Fibroblast of lung (primary cell): ENCODE measurements around the gene CUL1. TPM values are rescaled to one million over a fixed set of nuclear protein-coding genes. Genes with fewer than 3 reads are reported as not detected.
A peak's percentile ranks its signal among the peaks of the same experiment; 100 is the strongest.

Source experiments
- DNase-seq, 2 donors: peaks; one replicate each; pipeline versions ENCODE4 v3.0.0 to v3.0.0-alpha.2; 2010; ENCODE audit warnings: low read depth in 2 of 2
- H2AFZ ChIP-seq: 2 replicates; pipeline ENCODE4 v1.5.1; 2012; ENCODE audit warnings: low read length, control low read depth, inconsistent platforms
- H3K27ac ChIP-seq: 2 replicates; pipeline ENCODE4 v1.5.1; 2011; ENCODE audit warnings: low read length, control low read depth; ENCODE audit not compliant: insufficient read depth
- H3K27me3 ChIP-seq: 2 replicates; pipeline ENCODE4 v1.5.1; 2011; ENCODE audit warnings: mild to moderate bottlenecking, low read length; ENCODE audit not compliant: control insufficient read depth, insufficient read depth
- H3K36me3 ChIP-seq: 2 replicates; pipeline ENCODE4 v1.5.1; 2011; ENCODE audit warnings: low read length; ENCODE audit not compliant: control insufficient read depth, insufficient read depth
- H3K4me1 ChIP-seq: 2 replicates; pipeline ENCODE4 v1.5.1; 2011; ENCODE audit warnings: low read length; ENCODE audit not compliant: control insufficient read depth, insufficient read depth; ENCODE audit errors: extremely low read depth
- H3K4me2 ChIP-seq: 2 replicates; pipeline ENCODE4 v1.5.1; 2011; ENCODE audit warnings: low read length, control low read depth; ENCODE audit not compliant: insufficient read depth; ENCODE audit errors: extremely low read depth
- H3K4me3 ChIP-seq, 4 experiments: fragments of 200-600 bp in 1 of 4; sonication (generic) in 1 of 4; replicated peaks in 1 of 4; 2 replicates each; pipeline ENCODE4 v1.5.1; 2011 to 2016; ENCODE audit warnings: low read length in 4 of 4, low read depth in 3 of 4, mild to moderate bottlenecking in 3 of 4, control low read depth in 2 of 4, inconsistent platforms in 1 of 4, mixed read lengths in 1 of 4; ENCODE audit not compliant: insufficient read depth in 1 of 4; ENCODE audit errors: control extremely low read depth in 1 of 4
- H3K79me2 ChIP-seq: 2 replicates; pipeline ENCODE4 v1.5.1; 2012; ENCODE audit warnings: mild to moderate bottlenecking, low read length, inconsistent platforms; ENCODE audit not compliant: control insufficient read depth, insufficient read depth
- H3K9ac ChIP-seq: 2 replicates; pipeline ENCODE4 v1.5.1; 2011; ENCODE audit warnings: mild to moderate bottlenecking, low read length, control low read depth; ENCODE audit not compliant: insufficient read depth
- H3K9me3 ChIP-seq: 2 replicates; pipeline ENCODE4 v1.5.1; 2012; ENCODE audit warnings: low read depth, low read length; ENCODE audit not compliant: control insufficient read depth, insufficient read depth
- H4K20me1 ChIP-seq: 2 replicates; pipeline ENCODE4 v1.5.1; 2011; ENCODE audit warnings: low read length; ENCODE audit not compliant: control insufficient read depth, insufficient read depth; ENCODE audit errors: extremely low read depth
- CTCF ChIP-seq, 2 donors: IDR thresholded peaks in 1 of 2; conservative IDR thresholded peaks in 1 of 2; 1 replicate in 1 of 2; 2 replicates in 1 of 2; pipeline ENCODE4 v1.5.1; 2011 to 2012; ENCODE audit warnings: low read length in 2 of 2, control low read depth in 1 of 2, inconsistent platforms in 1 of 2, low read depth in 1 of 2, mild to moderate bottlenecking in 1 of 2
- EZH2 ChIP-seq: IDR thresholded peaks from 2 replicates; pipeline ENCODE4 v1.5.1; 2012; ENCODE audit warnings: low read length, control low read depth, mild to moderate bottlenecking; ENCODE audit errors: missing control alignments
- polyA plus RNA-seq, 2 donors: library from polyadenylated mRNA; depleted of rRNA in 1 of 2; stranded (reverse) in 1 of 2; unstranded in 1 of 2; fragments of >200 nt; gene quantifications; 2 replicates each; pipeline ENCODE4 v1.2.1, GENCODE V29; 2011 to 2012; ENCODE audit warnings: missing spikeins in 1 of 2
- total RNA-seq: library from RNA; depleted of rRNA; stranded (reverse); fragments of >200 nt; gene quantifications from 2 replicates; pipeline ENCODE4 v1.2.1, GENCODE V29; 2014

The CUL1 gene
- total and polyA plus RNA-seq, 2 donors (not counting 1 experiment from before 2014, with no cell fraction given) = 47.9 to 52.3 TPM

- Histone ChIP-seq H3K27me3 (no peaks in the 10 kb centered on the region), H3K4me3 (no peak overlapping the region), H3K4me2 (no peak overlapping the region), H4K20me1 (no peaks in the 10 kb centered on the region), H3K4me1 (peaks cover 9% of the 10 kb centered on the region), H2AFZ (no peak overlapping the region), H3K9me3 (no peaks in the 10 kb centered on the region), H3K36me3 (no peaks in the 10 kb centered on the region), H3K9ac (no peak overlapping the region), H3K79me2 (peaks cover 86% of the 10 kb centered on the region), H3K27ac (no peak overlapping the region)
- no peak for DNase-seq
- TF ChIP-seq CTCF (conservative IDR thresholded peaks at IDR 0.05 in 1 of 2, IDR thresholded peaks at IDR 0.05 in 1 of 2; ENCODE audit: low read depth in 1 of 2, low read length in 2 of 2) (no peak), EZH2 (no peak)
These were observed 27.7 kb downstream of the CUL1 start for GRCh38 chr7:148726385-148726784.

- H3K79me2 ChIP-seq = peaks cover 86% of the 10 kb centered on the region
- H3K27ac ChIP-seq = no peak overlapping the region
- H3K9ac ChIP-seq = no peak overlapping the region
- no peak for DNase-seq
- no peak overlapping the region for H3K4me3 ChIP-seq
- no peak overlapping the region for H3K4me2 ChIP-seq
- no peaks in the 10 kb centered on the region for H3K27me3 ChIP-seq
- no peaks in the 10 kb centered on the region for H3K36me3 ChIP-seq
- TF ChIP-seq CTCF (conservative IDR thresholded peaks at IDR 0.05 in 1 of 2, IDR thresholded peaks at IDR 0.05 in 1 of 2; ENCODE audit: low read depth in 1 of 2, low read length in 2 of 2) (no peak), EZH2 (no peak)
- H3K4me1 ChIP-seq = peaks cover 8% of the 10 kb centered on the region
- no peaks in the 10 kb centered on the region for H4K20me1 ChIP-seq
- no peak overlapping the region for H2AFZ ChIP-seq
- H3K9me3 ChIP-seq = no peaks in the 10 kb centered on the region
These were observed 29.0 kb downstream of the CUL1 start for GRCh38 chr7:148727501-148728278.

GRCh38 chr7:148729984-148730733, 31.5 kb downstream of the CUL1 start:
- peaks cover 82% of the 10 kb centered on the region for H3K79me2 ChIP-seq
- H3K4me1 ChIP-seq = peaks cover 11% of the 10 kb centered on the region
- no peak overlapping the region for H3K4me3 ChIP-seq
- H3K36me3 ChIP-seq = no peaks in the 10 kb centered on the region
- no peak overlapping the region for H3K9ac ChIP-seq
- no peaks in the 10 kb centered on the region for H3K9me3 ChIP-seq
- peak overlapping the region; percentile 57 for H3K27ac ChIP-seq
- TF ChIP-seq EZH2 = no peak
- TF ChIP-seq CTCF (conservative IDR thresholded peaks at IDR 0.05 in 1 of 2, IDR thresholded peaks at IDR 0.05 in 1 of 2; ENCODE audit: low read depth in 1 of 2, low read length in 2 of 2) = no peak
- H2AFZ ChIP-seq = no peak overlapping the region
- DNase-seq = peak; percentile 58 to 67
- H4K20me1 ChIP-seq = no peaks in the 10 kb centered on the region
- no peaks in the 10 kb centered on the region for H3K27me3 ChIP-seq
- peak overlapping the region; percentile 32 for H3K4me2 ChIP-seq
